Mesenchymal stem cell (in vitro differentiated cells and primary cell): Measurements from ENCODE around the gene HPCA.

ENCODE experiments used
- DNase-seq: peaks from one replicate; pipeline ENCODE4 v3.0.0-alpha.2; 2013
- H2AFZ ChIP-seq: one replicate; pipeline ENCODE4 v1.6.1; 2013; ENCODE audit warnings: low read depth, mild to moderate bottlenecking, control low read depth, inconsistent platforms, low read length, moderate library complexity
- H2AK5ac ChIP-seq: 2 replicates; pipeline ENCODE4 v1.6.1; 2013; ENCODE audit warnings: low read length, moderate library complexity, mild to moderate bottlenecking, inconsistent platforms; ENCODE audit not compliant: severe bottlenecking
- H2BK120ac ChIP-seq: one replicate; pipeline ENCODE4 v1.6.1; 2013; ENCODE audit warnings: low read depth, mild to moderate bottlenecking, inconsistent platforms, low read length, moderate library complexity
- H2BK12ac ChIP-seq, 2 experiments: one replicate each; pipeline ENCODE4 v1.6.1; 2013; ENCODE audit warnings: inconsistent platforms in 2 of 2, low read length in 2 of 2, mild to moderate bottlenecking in 2 of 2, moderate library complexity in 2 of 2, control low read depth in 1 of 2
- H2BK15ac ChIP-seq: one replicate; pipeline ENCODE4 v1.6.1; 2013; ENCODE audit warnings: mild to moderate bottlenecking, low read depth, inconsistent platforms; ENCODE audit not compliant: poor library complexity, severe bottlenecking
- H2BK5ac ChIP-seq: 2 replicates; pipeline ENCODE4 v1.6.1; 2013; ENCODE audit warnings: low read depth, mild to moderate bottlenecking, low read length, control low read depth, inconsistent platforms; ENCODE audit not compliant: poor library complexity, severe bottlenecking
- H3K14ac ChIP-seq, 2 experiments: one replicate each; pipeline ENCODE4 v1.6.1; 2013; ENCODE audit warnings: inconsistent platforms in 2 of 2, low read length in 2 of 2, control low read depth in 1 of 2, mild to moderate bottlenecking in 1 of 2, moderate library complexity in 1 of 2
- H3K18ac ChIP-seq, 2 experiments: one replicate each; pipeline ENCODE4 v1.6.1; 2013; ENCODE audit warnings: inconsistent platforms in 2 of 2, low read length in 2 of 2, control low read depth in 1 of 2, low read depth in 1 of 2, mild to moderate bottlenecking in 1 of 2
- H3K23ac ChIP-seq, 2 experiments: one replicate each; pipeline ENCODE4 v1.6.1; 2013; ENCODE audit warnings: inconsistent platforms in 2 of 2, low read length in 2 of 2, mild to moderate bottlenecking in 2 of 2, moderate library complexity in 2 of 2, control low read depth in 1 of 2
- H3K27ac ChIP-seq: 2 replicates; pipeline ENCODE4 v1.5.1; 2013; ENCODE audit warnings: mild to moderate bottlenecking, moderate library complexity, low read length, control low read depth, inconsistent platforms; ENCODE audit not compliant: poor library complexity, severe bottlenecking
- H3K27me3 ChIP-seq, 2 experiments: 2 replicates each; pipeline versions ENCODE4 v1.6.1 to v1.7.0; 2013; ENCODE audit warnings: low read length in 2 of 2, mild to moderate bottlenecking in 2 of 2, moderate library complexity in 2 of 2, control low read depth in 1 of 2, inconsistent platforms in 1 of 2; ENCODE audit not compliant: control insufficient read depth in 1 of 2, insufficient read depth in 1 of 2
- H3K36me3 ChIP-seq, 2 experiments: 2 replicates each; pipeline versions ENCODE4 v1.6.1 to v1.7.0; 2013; ENCODE audit warnings: low read length in 2 of 2, control low read depth in 1 of 2, inconsistent platforms in 1 of 2, low read depth in 1 of 2, mild to moderate bottlenecking in 1 of 2; ENCODE audit not compliant: insufficient read depth in 2 of 2, control insufficient read depth in 1 of 2
- H3K4ac ChIP-seq, 2 experiments: one replicate each; pipeline ENCODE4 v1.6.1; 2013; ENCODE audit warnings: inconsistent platforms in 2 of 2, low read length in 2 of 2, mild to moderate bottlenecking in 2 of 2, moderate library complexity in 2 of 2, control low read depth in 1 of 2, low read depth in 1 of 2
- H3K4me1 ChIP-seq: 2 replicates; pipeline ENCODE4 v1.6.1; 2013; ENCODE audit warnings: low read depth, low read length, control low read depth; ENCODE audit not compliant: control insufficient read depth, insufficient read depth
- H3K4me2 ChIP-seq: 2 replicates; pipeline ENCODE4 v1.6.1; 2013; ENCODE audit warnings: low read length, mild to moderate bottlenecking, inconsistent platforms; ENCODE audit not compliant: poor library complexity, severe bottlenecking
- H3K4me3 ChIP-seq, 2 experiments: 2 replicates each; pipeline versions ENCODE4 v1.5.1 to v1.7.0; 2013; ENCODE audit warnings: low read length in 2 of 2, mild to moderate bottlenecking in 2 of 2, control low read depth in 1 of 2, low read depth in 1 of 2; ENCODE audit not compliant: insufficient read depth in 1 of 2
- H3K79me1 ChIP-seq: replicated peaks from 2 replicates; pipeline ENCODE4 v1.6.1; 2013; ENCODE audit warnings: mild to moderate bottlenecking, control low read depth, low read length, inconsistent platforms; ENCODE audit not compliant: poor library complexity, severe bottlenecking
- H3K9ac ChIP-seq: 2 replicates; pipeline ENCODE4 v1.7.0; 2013; ENCODE audit warnings: mild to moderate bottlenecking, low read length, moderate library complexity
- H3K9me3 ChIP-seq: 2 replicates; pipeline ENCODE4 v1.7.0; 2013; ENCODE audit warnings: mild to moderate bottlenecking, low read length; ENCODE audit not compliant: control insufficient read depth
- H4K8ac ChIP-seq: one replicate; pipeline ENCODE4 v1.6.1; 2013; ENCODE audit warnings: inconsistent platforms, mild to moderate bottlenecking, low read length, moderate library complexity
- H4K91ac ChIP-seq: one replicate; pipeline ENCODE4 v1.6.1; 2013; ENCODE audit warnings: mild to moderate bottlenecking, low read length, inconsistent platforms
- WGBS: methylation state at CpG from one replicate; pipeline ENCODE4 v1.1.7; 2013; ENCODE audit warnings: mixed read lengths; 5-methylcytosine and 5-hydroxymethylcytosine counted together

HPCA gene

DNA sequence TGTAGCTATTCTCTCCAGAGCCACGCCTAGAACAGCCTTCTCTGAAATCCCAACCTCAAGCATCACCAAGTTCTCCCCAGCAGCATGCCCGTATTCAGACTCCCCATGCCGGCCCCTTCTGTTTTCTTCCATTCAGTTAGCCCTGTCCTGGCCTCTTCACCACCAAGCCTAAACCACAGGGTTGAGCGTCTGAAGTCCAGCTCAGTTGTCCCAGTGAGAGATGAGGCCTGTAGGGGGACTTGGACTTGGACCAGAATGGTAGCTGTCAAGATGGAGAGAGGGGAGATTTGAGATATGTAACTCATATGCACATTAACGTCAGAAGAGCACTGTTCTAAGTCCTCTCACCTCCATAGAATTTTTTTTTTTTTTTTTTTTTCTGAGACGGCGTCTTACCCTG, 20.4 kb downstream of the HPCA start:
- Histone ChIP-seq H3K4me2 (no peak overlapping the region), H3K9me3 (no peaks in the 10 kb centered on the region), H3K18ac (no peak overlapping the region), H2BK120ac (no peak overlapping the region), H2BK5ac (no peak overlapping the region), H2AK5ac (no peak overlapping the region), H3K36me3 (no peaks in the 10 kb centered on the region), H4K8ac (no peak overlapping the region), H3K4ac (no peak overlapping the region), H3K9ac (no peak overlapping the region), H3K4me3 (no peak overlapping the region), H3K27ac (no peak overlapping the region), H3K79me1 (no peaks in the 10 kb centered on the region), H3K14ac (no peak overlapping the region), H3K27me3 (peaks cover 0 to 18% of the 10 kb centered on the region in 2 experiments), H2BK15ac (no peak overlapping the region), H3K4me1 (peaks cover under 1% of the 10 kb centered on the region), H2BK12ac (no peak overlapping the region), H4K91ac (no peak overlapping the region), H2AFZ (no peak overlapping the region), H3K23ac (no peak overlapping the region)
- no peak for DNase-seq
- WGBS = 94% methylated on average over 4 of the region's 7 CpGs

DNA sequence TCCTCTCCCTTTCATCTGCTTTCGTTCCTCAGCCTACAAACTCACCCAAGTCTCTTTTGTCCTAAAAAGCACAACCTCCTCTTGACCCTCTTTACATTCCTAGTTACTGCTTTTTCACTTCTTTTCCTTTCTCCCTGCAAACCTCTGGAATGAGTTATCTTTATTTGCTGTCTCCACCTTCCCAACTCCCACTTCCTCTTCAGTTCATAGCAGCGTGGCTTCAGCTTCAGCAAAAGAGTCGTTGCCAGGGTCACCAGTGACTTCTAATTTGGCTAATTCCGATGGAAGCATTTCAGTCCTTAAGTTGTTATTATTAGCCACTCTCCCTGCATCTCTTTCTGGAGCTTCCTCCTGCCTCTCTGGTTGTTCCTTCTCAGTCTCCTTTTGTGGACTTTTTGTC, 21.1 kb downstream of the HPCA start:
- H3K36me3 ChIP-seq = no peaks in the 10 kb centered on the region
- no peak overlapping the region for H3K4me2 ChIP-seq
- H3K27ac ChIP-seq = no peak overlapping the region
- H3K4me3 ChIP-seq = no peak overlapping the region
- H2BK12ac ChIP-seq = no peak overlapping the region
- no peak overlapping the region for H2AFZ ChIP-seq
- H4K91ac ChIP-seq = no peak overlapping the region
- no peak overlapping the region for H3K23ac ChIP-seq
- WGBS = 38% methylated on average over 4 of the region's 4 CpGs
- no peak overlapping the region for H3K14ac ChIP-seq
- no peak overlapping the region for H4K8ac ChIP-seq
- no peak overlapping the region for H3K18ac ChIP-seq
- H2BK5ac ChIP-seq = no peak overlapping the region
- no peak overlapping the region for H2AK5ac ChIP-seq
- H3K9me3 ChIP-seq = no peaks in the 10 kb centered on the region
- no peak overlapping the region for H2BK15ac ChIP-seq
- no peak overlapping the region for H2BK120ac ChIP-seq
- no peaks in the 10 kb centered on the region for H3K79me1 ChIP-seq
- peaks cover 0 to 14% of the 10 kb centered on the region in 2 experiments for H3K27me3 ChIP-seq
- peaks cover 2% of the 10 kb centered on the region for H3K4me1 ChIP-seq
- no peak overlapping the region for H3K4ac ChIP-seq
- DNase-seq = peak; percentile 28
- no peak overlapping the region for H3K9ac ChIP-seq

DNA sequence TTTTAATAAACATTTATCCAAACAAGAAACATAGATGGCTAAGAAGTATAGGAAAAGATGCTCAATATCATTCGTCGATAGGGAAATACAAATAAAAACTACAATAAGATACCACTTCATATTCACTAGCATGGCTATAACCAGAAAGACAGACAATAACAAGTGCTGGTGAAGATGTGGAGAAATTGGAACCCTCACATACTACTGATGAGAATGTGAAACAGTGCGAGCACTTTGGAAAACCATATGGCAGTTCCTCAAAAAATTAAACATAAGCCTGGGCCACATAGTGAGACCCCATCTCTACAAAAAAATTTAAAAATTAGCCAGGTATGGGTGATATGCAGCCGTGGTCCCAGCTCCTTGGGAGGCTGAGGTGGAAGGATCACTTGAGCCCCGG, 24.0 kb downstream of the HPCA start:
- no peak overlapping the region for H3K23ac ChIP-seq
- H3K4ac ChIP-seq = no peak overlapping the region
- no peaks in the 10 kb centered on the region for H3K9me3 ChIP-seq
- H3K9ac ChIP-seq = no peak overlapping the region
- peaks cover 0 to 3% of the 10 kb centered on the region in 2 experiments for H3K27me3 ChIP-seq
- no peaks in the 10 kb centered on the region for H3K79me1 ChIP-seq
- H2BK12ac ChIP-seq = no peak overlapping the region
- no peak overlapping the region for H4K91ac ChIP-seq
- no peak overlapping the region for H4K8ac ChIP-seq
- H2BK15ac ChIP-seq = no peak overlapping the region
- no peak overlapping the region for H3K4me3 ChIP-seq
- H3K4me1 ChIP-seq = peaks cover 2% of the 10 kb centered on the region
- no peaks in the 10 kb centered on the region for H3K36me3 ChIP-seq
- H3K14ac ChIP-seq = no peak overlapping the region
- H3K27ac ChIP-seq = no peak overlapping the region
- H2BK120ac ChIP-seq = no peak overlapping the region
- H3K4me2 ChIP-seq = no peak overlapping the region
- H2AK5ac ChIP-seq = no peak overlapping the region
- H3K18ac ChIP-seq = no peak overlapping the region
- no peak overlapping the region for H2BK5ac ChIP-seq
- 85% methylated on average over 4 of the region's 5 CpGs for WGBS
- DNase-seq = no peak
- no peak overlapping the region for H2AFZ ChIP-seq

DNA sequence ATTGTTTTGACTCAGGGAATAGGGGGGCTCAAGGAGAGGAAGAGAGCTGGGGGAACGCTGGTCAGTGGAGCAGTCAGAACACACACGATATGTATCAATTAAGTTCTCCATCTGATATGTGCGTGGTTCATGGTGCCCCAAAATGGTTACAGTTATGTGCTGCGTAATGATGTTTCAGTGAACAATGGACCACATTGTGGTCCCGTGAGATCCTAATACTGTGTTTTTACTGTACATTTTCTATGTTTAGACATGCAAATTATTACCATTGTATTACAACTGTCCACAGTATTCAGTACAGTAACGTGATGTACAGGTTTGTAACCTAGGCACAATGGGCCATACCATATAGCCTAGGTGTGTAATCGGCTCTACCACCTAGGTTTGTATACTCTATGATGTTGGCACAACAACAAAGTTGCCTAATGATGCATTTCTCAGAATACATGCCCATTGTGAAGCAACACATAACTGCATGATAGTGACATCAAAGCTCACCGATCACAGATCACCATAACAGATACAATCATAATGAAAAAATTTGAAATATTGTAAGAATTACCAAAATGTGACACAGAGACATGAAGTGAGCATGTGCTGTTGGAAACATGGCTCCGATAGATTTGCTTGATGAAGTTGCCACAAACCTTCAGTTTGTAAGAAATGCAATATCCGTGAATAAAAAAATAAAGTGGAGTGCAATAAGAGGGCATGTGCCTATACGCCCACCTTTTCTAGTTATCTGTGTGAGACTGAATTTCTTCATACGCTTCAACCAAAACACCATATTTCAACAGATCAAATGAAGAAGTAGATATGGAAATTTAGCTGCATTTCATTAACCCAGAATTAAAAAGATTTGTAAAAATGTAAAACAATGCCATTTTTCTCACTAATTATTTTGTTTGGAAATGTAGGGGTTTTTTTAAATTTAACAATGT, 29.7 kb downstream of the HPCA start:
- Histone ChIP-seq H3K9ac (no peak overlapping the region), H3K27ac (no peak overlapping the region), H3K36me3 (no peaks in the 10 kb centered on the region), H2BK5ac (no peak overlapping the region), H3K14ac (no peak overlapping the region), H3K4me1 (peaks cover 6% of the 10 kb centered on the region), H3K23ac (no peak overlapping the region), H2BK12ac (no peak overlapping the region), H4K91ac (no peak overlapping the region), H2AFZ (no peak overlapping the region), H3K4me3 (no peak overlapping the region), H4K8ac (no peak overlapping the region), H3K18ac (no peak overlapping the region), H3K4me2 (no peak overlapping the region), H3K79me1 (no peaks in the 10 kb centered on the region), H3K9me3 (no peaks in the 10 kb centered on the region), H2AK5ac (no peak overlapping the region), H2BK120ac (no peak overlapping the region), H3K4ac (no peak overlapping the region), H2BK15ac (no peak overlapping the region), H3K27me3 (no peaks in the 10 kb centered on the region)
- no peak for DNase-seq
- 96% methylated on average over 7 of the region's 12 CpGs for WGBS
